Measurements from ENCODE around the gene C5AR1.

DNA sequence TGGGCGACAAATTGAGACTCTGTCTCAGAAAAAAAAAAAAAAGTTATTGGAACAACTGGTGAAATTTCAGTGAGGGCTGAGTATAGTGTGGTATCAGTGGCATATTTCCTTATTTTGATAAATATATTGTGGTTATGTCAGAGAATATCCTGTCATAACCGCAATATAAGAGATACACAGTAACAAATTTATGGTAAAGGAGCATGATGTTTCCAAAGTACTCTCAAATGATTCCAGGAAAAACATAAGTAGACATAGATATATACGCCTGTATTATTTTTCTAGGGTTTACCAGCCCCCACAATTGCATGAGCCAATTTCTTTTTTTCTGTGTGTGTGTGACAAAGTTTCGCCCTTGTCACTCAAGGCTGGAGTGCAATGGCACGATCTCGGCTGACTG, 5.7 kb upstream of the C5AR1 start:
- no peak for TF ChIP-seq EZH2 (IDR thresholded peaks at IDR 0.05)
- no peak for TF ChIP-seq POLR2AphosphoS5 (IDR thresholded peaks at IDR 0.05; ENCODE audit: borderline replicate concordance, low read depth, low read length)
- TF ChIP-seq FOXP2 (optimal IDR thresholded peaks at IDR 0.05; ENCODE audit: control extremely low read depth, extremely low read length, insufficient read depth), result no peak
